A549 (cell line): Measurements from ENCODE around the gene CDH22. TPM values are rescaled to one million over a fixed set of nuclear protein-coding genes. Genes with fewer than 3 reads are reported as not detected.

Experiments
- ATAC-seq, 2 experiments: fragments of 200-7000 bp in 1 of 2; fragments of >200 bp in 1 of 2; cut with Nextera tagmentation in 1 of 2; cut with Tn5 transposase in 1 of 2; 3 replicates each; pipeline versions ENCODE4 v1.8.0 to v1.9.1; 2018 to 2020; ENCODE audit warnings: mild to moderate bottlenecking in 1 of 2, moderate library complexity in 1 of 2
- CTCF ChIA-PET: fragments of 300-600 bp; sonication (Branson Sonifier 250); formaldehyde crosslinking; extraction: SDS; loops from one replicate; lab custom pipeline; 2021; ENCODE audit warnings: antibody characterized with exemption, inconsistent platforms; lab: Yijun Ruan, JAX
- POLR2A ChIA-PET: fragments of 350-600 bp; formaldehyde crosslinking; extraction: SDS; loops from one replicate; lab custom pipeline; 2021; ENCODE audit warnings: antibody characterized with exemption, inconsistent platforms; lab: Yijun Ruan, JAX
- DNase-seq, 2 experiments: peaks; one replicate each; pipeline versions ENCODE4 v3.0.0 to v3.0.0-alpha.2; 2011 to 2016; ENCODE audit warnings: low read depth in 1 of 2, low spot score in 1 of 2
- FAIRE-seq: peaks from 2 replicates; lab custom pipeline; 2011; peaks lifted over from hg19 to GRCh38; lab: Jason Lieb, UNC
- H3K27ac ChIP-seq, 2 experiments: fragments of >200 bp; sonication (Bioruptor Twin); formaldehyde crosslinking; 3 replicates each; pipeline ENCODE4 v1.5.1; 2016 to 2017
- H3K4me1 ChIP-seq: fragments of >200 bp; sonication (Bioruptor Twin); formaldehyde crosslinking; 3 replicates; pipeline ENCODE4 v1.6.1; 2016
- H3K4me2 ChIP-seq: fragments of >200 bp; sonication (Bioruptor Twin); formaldehyde crosslinking; 3 replicates; pipeline ENCODE4 v1.6.1; 2016
- H3K4me3 ChIP-seq: fragments of >200 bp; sonication (Bioruptor Twin); formaldehyde crosslinking; 3 replicates; pipeline ENCODE4 v1.5.1; 2016
- H3K9me3 ChIP-seq: fragments of >200 bp; sonication (Bioruptor Twin); formaldehyde crosslinking; 3 replicates; pipeline ENCODE4 v1.6.1; 2016
- CHD4 ChIP-seq: fragments of 200-600 bp; sonication (generic); IDR thresholded peaks from 2 replicates; pipeline ENCODE4 v1.6.1; 2016; ENCODE audit warnings: antibody characterized with exemption, mild to moderate bottlenecking, borderline replicate concordance
- ELK1 ChIP-seq: fragments of 150-350 bp; IDR thresholded peaks from 2 replicates; pipeline ENCODE4 v1.6.1; 2014; ENCODE audit warnings: low read depth, mild to moderate bottlenecking, low read length
- FOXS1 ChIP-seq: fragments of 250-450 bp; sonication (Bioruptor Pico); IDR thresholded peaks from 2 replicates; pipeline ENCODE4 v1.5.0; 2020; ENCODE audit warnings: mild to moderate bottlenecking, moderate library complexity
- HES2 ChIP-seq: fragments of >200 bp; sonication (Bioruptor Twin); formaldehyde crosslinking; IDR thresholded peaks from 2 replicates; pipeline ENCODE4 v1.6.1; 2016
- HOXA7 ChIP-seq: fragments of 250-450 bp; sonication (Bioruptor Pico); IDR thresholded peaks from 2 replicates; pipeline ENCODE4 v1.5.0; 2020; ENCODE audit warnings: mild to moderate bottlenecking, moderate library complexity
- HOXB5 ChIP-seq: fragments of 250-450 bp; sonication (Bioruptor Pico); IDR thresholded peaks from 2 replicates; pipeline ENCODE4 v1.5.0; 2020; ENCODE audit warnings: mild to moderate bottlenecking, moderate library complexity
- JUNB ChIP-seq: fragments of >200 bp; sonication (Bioruptor Twin); formaldehyde crosslinking; IDR thresholded peaks from 2 replicates; pipeline ENCODE4 v1.6.1; 2016
- NFE2L2 ChIP-seq: fragments of 150-350 bp; conservative IDR thresholded peaks from 2 replicates; pipeline ENCODE4 v1.6.1; 2014; ENCODE audit warnings: low read length
- NR3C1 ChIP-seq: fragments of >200 bp; sonication (Bioruptor Twin); formaldehyde crosslinking; IDR thresholded peaks from 3 replicates; pipeline ENCODE4 v1.6.1; 2017
- PBX3 ChIP-seq: IDR thresholded peaks from 2 replicates; pipeline ENCODE4 v1.6.1; 2012
- PHF8 ChIP-seq: fragments of 200-600 bp; sonication (generic); IDR thresholded peaks from 2 replicates; pipeline ENCODE4 v1.6.1; 2016; ENCODE audit warnings: low read depth, mild to moderate bottlenecking, antibody characterized with exemption, moderate library complexity, borderline replicate concordance
- POLR2AphosphoS2 ChIP-seq: conservative IDR thresholded peaks from 2 replicates; pipeline ENCODE4 v1.6.1; 2012; ENCODE audit warnings: low read length, improper control_type of control experiment, inconsistent platforms
- REST ChIP-seq: fragments of 200-600 bp; sonication (generic); IDR thresholded peaks from 2 replicates; pipeline ENCODE4 v1.6.1; 2016; ENCODE audit warnings: antibody characterized with exemption, mild to moderate bottlenecking, moderate library complexity
- RFX5 ChIP-seq: fragments of 450-650 bp; IDR thresholded peaks from 2 replicates; pipeline ENCODE4 v1.7.1; 2014; ENCODE audit warnings: antibody characterized with exemption, mild to moderate bottlenecking, moderate library complexity
- RNF2 ChIP-seq: fragments of 200-600 bp; sonication (generic); IDR thresholded peaks from 2 replicates; pipeline ENCODE4 v1.6.1; 2016; ENCODE audit warnings: low read depth, mild to moderate bottlenecking, antibody characterized with exemption, moderate library complexity, borderline replicate concordance
- SREBF2 ChIP-seq: fragments of 450-650 bp; IDR thresholded peaks from 2 replicates; pipeline ENCODE4 v1.6.1; 2014; ENCODE audit warnings: mild to moderate bottlenecking, moderate library complexity
- ZC3H11A ChIP-seq: fragments of 450-650 bp; IDR thresholded peaks from 2 replicates; pipeline ENCODE4 v1.6.1; 2014; ENCODE audit warnings: antibody characterized with exemption, mild to moderate bottlenecking
- ZSCAN20 ChIP-seq: fragments of 250-450 bp; sonication (Bioruptor Pico); IDR thresholded peaks from 2 replicates; pipeline ENCODE4 v1.8.0; 2022; ENCODE audit warnings: mild to moderate bottlenecking, moderate library complexity
- WGBS: methylation state at CpG from one replicate; pipeline ENCODE4 v1.1.6; 2017; ENCODE audit errors: missing lambda C conversion rate; 5-methylcytosine and 5-hydroxymethylcytosine counted together
- polyA plus RNA-seq, 4 experiments: library from polyadenylated mRNA; depleted of rRNA in 3 of 4; stranded (reverse); fragments of >200 nt; fragmentation: RNase III in 1 of 4; extraction: RNeasy Plus Mini Kit Qiagen cat#74134 plus additional on column Dnase treatment in 1 of 4; gene quantifications; 2 replicates in 3 of 4; 3 replicates in 1 of 4; pipeline ENCODE4 v1.2.3, GENCODE V29; 2011 to 2017
- TF ChIP-seq, protein P1 (sequence below): fragments of >200 bp; sonication (Bioruptor Twin); formaldehyde crosslinking; IDR thresholded peaks from 3 replicates; pipeline ENCODE4 v1.6.1; 2016

The CDH22 gene
- polyA plus RNA-seq, 2 of the 4 experiments (the other 2 are of a cell fraction): not detected

DNA sequence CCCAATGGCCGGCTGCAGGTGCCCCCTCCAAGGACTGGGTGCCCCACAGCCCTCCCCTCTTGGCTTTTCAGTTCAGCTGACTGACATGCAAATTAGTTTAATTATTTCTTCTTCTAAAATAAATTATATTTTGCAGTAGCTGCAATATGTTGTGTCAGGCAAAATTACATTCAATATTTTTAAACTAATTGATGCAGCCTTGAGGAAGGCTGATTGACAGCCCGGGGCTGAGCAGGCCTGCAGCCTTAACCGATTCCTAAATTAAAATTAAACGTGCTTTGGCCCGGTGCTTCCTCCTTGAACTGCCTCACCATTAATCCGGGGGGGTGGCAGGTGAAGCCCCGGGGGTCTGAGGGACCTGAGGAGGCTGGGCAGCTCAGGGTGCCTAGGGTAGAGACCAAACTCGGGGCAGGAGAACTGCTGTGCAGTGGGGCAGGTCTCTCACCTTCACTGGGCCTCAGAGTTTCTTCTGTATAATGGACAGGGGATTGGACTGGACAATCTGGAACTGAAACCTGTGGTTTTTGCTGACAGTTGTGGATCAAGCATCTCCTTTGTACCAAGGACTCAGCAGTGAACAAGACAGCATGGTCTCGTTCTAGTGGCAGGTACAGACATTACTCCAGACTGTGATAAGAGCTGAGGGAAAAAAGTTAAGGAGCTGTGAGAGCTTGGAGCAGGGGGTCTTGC is 117.7 kb downstream of the CDH22 start:
- POLR2A ChIA-PET: no interaction called here
- Histone ChIP-seq H3K4me1 (no peaks in the 10 kb centered on the region), H3K4me2 (no peak overlapping the region), H3K9me3 (no peaks in the 10 kb centered on the region), H3K4me3 (no peak overlapping the region), H3K27ac (no peak overlapping the region)
- CTCF ChIA-PET: interaction anchor here (1.1 to 3.3 kb wide), 4 partner anchors 13 to 177 kb away, joined by 3 to 18 read pairs (median 4); no protein-coding TSS in a partner anchor
- 25% methylated on average over 9 of the region's 9 CpGs for WGBS
- TF ChIP-seq NFE2L2 (no peak), HES2 (no peak), HOXA7 (no peak), RFX5 (no peak), FOXS1 (CRISPR knock-in tag) (no peak), SREBF2 (no peak), HOXB5 (CRISPR knock-in tag) (no peak), POLR2AphosphoS2 (no peak), PBX3 (no peak), CHD4 (no peak), RNF2 (no peak), PHF8 (no peak), ELK1 (no peak), REST (no peak), NR3C1 (no peak), JUNB (no peak), ZSCAN20 (CRISPR knock-in tag) (no peak), ZC3H11A (no peak)
- TF ChIP-seq, protein P1, sequence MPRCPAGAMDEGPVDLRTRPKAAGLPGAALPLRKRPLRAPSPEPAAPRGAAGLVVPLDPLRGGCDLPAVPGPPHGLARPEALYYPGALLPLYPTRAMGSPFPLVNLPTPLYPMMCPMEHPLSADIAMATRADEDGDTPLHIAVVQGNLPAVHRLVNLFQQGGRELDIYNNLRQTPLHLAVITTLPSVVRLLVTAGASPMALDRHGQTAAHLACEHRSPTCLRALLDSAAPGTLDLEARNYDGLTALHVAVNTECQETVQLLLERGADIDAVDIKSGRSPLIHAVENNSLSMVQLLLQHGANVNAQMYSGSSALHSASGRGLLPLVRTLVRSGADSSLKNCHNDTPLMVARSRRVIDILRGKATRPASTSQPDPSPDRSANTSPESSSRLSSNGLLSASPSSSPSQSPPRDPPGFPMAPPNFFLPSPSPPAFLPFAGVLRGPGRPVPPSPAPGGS: no peak
- no peak for DNase-seq
- FAIRE-seq: no peak
- no peak for ATAC-seq
